Stomach (tissue), 9 donors: Measurements from ENCODE around the gene KRT80. TPM values are rescaled to one million over a fixed set of nuclear protein-coding genes. Genes with fewer than 3 reads are reported as not detected.

Experiments used
- DNase-seq, 2 donors: peaks; one replicate each; pipeline versions ENCODE4 v3.0.0 to v3.0.0-alpha.2; 2013 to 2019
- H3K27ac ChIP-seq, 5 donors: fragments of 200-600 bp in 4 of 5; sonication (generic) in 4 of 5; one replicate each; pipeline ENCODE4 v1.5.1; 2013 to 2019; ENCODE audit warnings: mild to moderate bottlenecking in 1 of 5, moderate library complexity in 1 of 5
- H3K27me3 ChIP-seq, 3 donors: fragments of 200-600 bp; sonication (generic); one replicate each; pipeline ENCODE4 v1.5.1; 2017 to 2019; ENCODE audit warnings: mixed run types in 1 of 3
- H3K36me3 ChIP-seq, 4 donors: fragments of 200-600 bp; sonication (generic); 1 replicate in 3 of 4; 2 replicates in 1 of 4; pipeline ENCODE4 v1.5.1; 2016 to 2019
- H3K4me1 ChIP-seq, 4 donors: fragments of 200-600 bp; sonication (generic); one replicate each; pipeline ENCODE4 v1.5.1; 2016 to 2019
- H3K4me3 ChIP-seq, 4 donors: fragments of 200-600 bp; sonication (generic) in 3 of 4; one replicate each; pipeline ENCODE4 v1.5.1; 2016 to 2019; ENCODE audit warnings: mild to moderate bottlenecking in 1 of 4
- H3K9me3 ChIP-seq, 4 donors: fragments of 200-600 bp; sonication (generic); one replicate each; pipeline ENCODE4 v1.5.1; 2016 to 2019
- EP300 ChIP-seq: sonication (generic); formaldehyde crosslinking; IDR thresholded peaks from one replicate; pipeline ENCODE4 v1.6.1; 2017; ENCODE audit warnings: antibody characterized with exemption
- POLR2A ChIP-seq, 4 donors: fragments of 450-650 bp; IDR thresholded peaks; one replicate each; pipeline ENCODE4 v1.6.1; 2016; ENCODE audit warnings: antibody characterized with exemption in 4 of 4, control low read depth in 2 of 4, mild to moderate bottlenecking in 1 of 4, moderate library complexity in 1 of 4
- POLR2AphosphoS5 ChIP-seq, 3 donors: sonication (generic); formaldehyde crosslinking; IDR thresholded peaks; one replicate each; pipeline ENCODE4 v1.6.1; 2016; ENCODE audit warnings: antibody characterized with exemption in 3 of 3
- WGBS, 5 donors: extraction: QIAGEN DNeasy Blood & Tissue Kit in 3 of 5; methylation state at CpG; one replicate each; pipeline versions ENCODE4 v1.1.5 to v1.1.7; 2013 to 2018; 5-methylcytosine and 5-hydroxymethylcytosine counted together
- intact Hi-C: fragments of 100-400 bp; cut with DNase I; formaldehyde crosslinking; loops from one replicate; pipeline ENCODE4 v1.15.1; 2023; ENCODE audit warnings: low total_unique reads
- polyA plus RNA-seq, 3 donors: library from polyadenylated mRNA; stranded (reverse); fragments of 200-250 nt; gene quantifications; one replicate each; pipeline ENCODE4 v1.2.3, GENCODE V29; 2013
- total RNA-seq, 5 donors: library from RNA; depleted of rRNA; stranded (reverse); fragments of >200 nt; gene quantifications; one replicate each; pipeline versions ENCODE4 v1.1.0 to v1.2.3, GENCODE V29; 2014 to 2016
- TF ChIP-seq, protein P1 (sequence below), 7 experiments: fragments of 450-650 bp in 4 of 7; fragments of 200-600 bp in 3 of 7; sonication (generic) in 3 of 7; IDR thresholded peaks; one replicate each; pipeline ENCODE4 v1.5.1; 2016 to 2019; ENCODE audit warnings: antibody characterized with exemption in 7 of 7, control low read depth in 2 of 7, mild to moderate bottlenecking in 1 of 7
- donor health status: healthy with polysubstance abuse.
- donor health status: Bipolar disorder and iron deficiency.
- donor health status: healthy.

The KRT80 gene
- total and polyA plus RNA-seq, 8 donors: 0.29 to 3.7 (median 0.45) TPM; not detected in 3

GRCh38 chr12:52198454-52199215, 6.8 kb upstream of the KRT80 start:
- no peak overlapping the region for H3K4me3 ChIP-seq
- no peaks in the 10 kb centered on the region for H3K9me3 ChIP-seq
- H3K36me3 ChIP-seq: no peaks in the 10 kb centered on the region
- TF ChIP-seq POLR2AphosphoS5 (IDR thresholded peaks at IDR 0.05) (no peak), POLR2A (IDR thresholded peaks at IDR 0.05) (no peak), EP300 (no peak)
- TF ChIP-seq, protein P1, sequence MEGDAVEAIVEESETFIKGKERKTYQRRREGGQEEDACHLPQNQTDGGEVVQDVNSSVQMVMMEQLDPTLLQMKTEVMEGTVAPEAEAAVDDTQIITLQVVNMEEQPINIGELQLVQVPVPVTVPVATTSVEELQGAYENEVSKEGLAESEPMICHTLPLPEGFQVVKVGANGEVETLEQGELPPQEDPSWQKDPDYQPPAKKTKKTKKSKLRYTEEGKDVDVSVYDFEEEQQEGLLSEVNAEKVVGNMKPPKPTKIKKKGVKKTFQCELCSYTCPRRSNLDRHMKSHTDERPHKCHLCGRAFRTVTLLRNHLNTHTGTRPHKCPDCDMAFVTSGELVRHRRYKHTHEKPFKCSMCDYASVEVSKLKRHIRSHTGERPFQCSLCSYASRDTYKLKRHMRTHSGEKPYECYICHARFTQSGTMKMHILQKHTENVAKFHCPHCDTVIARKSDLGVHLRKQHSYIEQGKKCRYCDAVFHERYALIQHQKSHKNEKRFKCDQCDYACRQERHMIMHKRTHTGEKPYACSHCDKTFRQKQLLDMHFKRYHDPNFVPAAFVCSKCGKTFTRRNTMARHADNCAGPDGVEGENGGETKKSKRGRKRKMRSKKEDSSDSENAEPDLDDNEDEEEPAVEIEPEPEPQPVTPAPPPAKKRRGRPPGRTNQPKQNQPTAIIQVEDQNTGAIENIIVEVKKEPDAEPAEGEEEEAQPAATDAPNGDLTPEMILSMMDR (IDR thresholded peaks at IDR 0.05): no peak
- peak overlapping the region in 3 of 5 donors; percentile 34 to 67 (median 60) for H3K27ac ChIP-seq
- H3K4me1 ChIP-seq: peaks cover 7 to 45% (median 15%) of the 10 kb centered on the region in 4 donors
- peaks cover 0 to 21% (median 0%) of the 10 kb centered on the region in 3 donors for H3K27me3 ChIP-seq
- intact Hi-C loops: no loop called here
- WGBS, 5 donors: 67 to 88% (median 78%) methylated on average over 4 to 5 of the region's 5 CpGs
- no peak for DNase-seq

- H3K27ac ChIP-seq: peak overlapping the region in 3 of 5 donors; percentile 34 to 67 (median 60)
- 39 to 56% (median 44%) methylated on average over 11 of the region's 11 CpGs for WGBS, 5 donors
- H3K4me3 ChIP-seq: no peak overlapping the region
- intact Hi-C loops: no loop called here
- H3K27me3 ChIP-seq: peaks cover 0 to 14% (median 0%) of the 10 kb centered on the region in 3 donors
- TF ChIP-seq POLR2AphosphoS5 (IDR thresholded peaks at IDR 0.05): no peak
- no peak for TF ChIP-seq POLR2A (IDR thresholded peaks at IDR 0.05)
- no peak for TF ChIP-seq EP300
- TF ChIP-seq, protein P1 (IDR thresholded peaks at IDR 0.05): no peak
- no peaks in the 10 kb centered on the region for H3K9me3 ChIP-seq
- H3K4me1 ChIP-seq: peaks cover 13 to 47% (median 18%) of the 10 kb centered on the region in 4 donors
- H3K36me3 ChIP-seq: no peaks in the 10 kb centered on the region
- DNase-seq: peak in 1 of 2 donors; percentile 57
Observed at GRCh38 chr12:52197371-52198231, 5.8 kb upstream of the KRT80 start.

DNA sequence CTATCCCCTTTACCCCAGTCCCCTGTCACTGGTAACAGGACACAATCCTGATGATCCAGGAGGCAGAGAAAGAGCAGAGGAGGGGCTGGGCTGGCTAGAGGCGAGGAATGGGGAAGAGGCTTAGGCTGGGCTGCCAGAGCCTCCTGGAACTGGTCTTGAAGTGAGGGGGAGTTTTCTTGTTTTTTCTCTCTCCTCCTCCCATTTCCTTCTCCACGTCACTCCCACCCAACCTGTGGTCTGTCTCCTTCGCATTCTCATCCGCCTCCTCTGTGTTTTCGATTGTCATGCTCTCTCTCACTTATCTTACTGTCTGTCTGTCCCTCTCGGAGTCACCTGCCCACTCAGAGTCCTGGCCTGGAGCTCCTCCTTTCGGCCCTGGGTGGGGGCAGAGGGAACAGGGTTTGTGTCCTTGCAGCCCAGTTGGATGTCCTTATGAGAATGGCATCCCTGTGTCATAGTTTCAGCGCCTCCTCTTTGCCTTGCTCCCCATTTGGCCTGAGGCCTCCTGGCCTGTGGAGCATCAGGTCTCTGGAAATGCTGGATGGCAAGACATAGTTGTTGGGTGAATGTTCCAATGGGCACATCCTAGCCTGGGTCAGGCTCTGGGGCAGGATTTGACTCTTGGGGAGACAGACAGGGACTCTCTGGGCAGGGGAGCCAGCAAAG, 3.4 kb upstream of the KRT80 start:
- intact Hi-C loops: no loop called here
- no peak for TF ChIP-seq POLR2A (IDR thresholded peaks at IDR 0.05)
- no peak for TF ChIP-seq POLR2AphosphoS5 (IDR thresholded peaks at IDR 0.05)
- TF ChIP-seq, protein P1 (IDR thresholded peaks at IDR 0.05): no peak
- TF ChIP-seq EP300: no peak
- Histone ChIP-seq H3K27ac (no peak overlapping the region), H3K9me3 (no peaks in the 10 kb centered on the region), H3K4me1 (peaks cover 23 to 59% (median 33%) of the 10 kb centered on the region in 4 donors), H3K27me3 (peaks cover 0 to 3% (median 0%) of the 10 kb centered on the region in 3 donors), H3K36me3 (no peaks in the 10 kb centered on the region), H3K4me3 (no peak overlapping the region)
- peak in 1 of 2 donors; percentile 76 for DNase-seq
- WGBS, 5 donors: 83 to 93% (median 85%) methylated on average over 8 of the region's 8 CpGs

DNA sequence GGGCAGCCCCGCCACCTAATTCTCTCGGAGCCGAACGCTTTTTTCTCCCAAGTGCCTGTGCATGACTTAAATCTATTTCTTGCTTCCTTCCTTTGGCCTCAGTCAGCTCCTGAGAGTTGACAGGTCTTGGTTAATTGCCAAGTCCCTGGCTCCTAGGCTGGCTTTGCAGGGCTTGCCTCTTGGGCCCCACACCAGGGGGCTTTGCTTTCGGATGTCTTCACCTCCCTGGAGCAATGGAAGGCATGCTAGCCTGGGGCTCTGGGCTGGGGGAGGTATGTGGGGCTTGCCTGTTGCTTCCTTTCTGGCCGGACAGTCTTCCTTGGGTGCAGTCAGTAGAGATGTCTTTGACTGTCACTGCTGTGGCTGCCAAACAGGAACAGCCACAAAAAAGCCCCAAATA, 2.2 kb upstream of the KRT80 start:
- intact Hi-C loops: no loop called here
- H3K4me1 ChIP-seq: peaks cover 23 to 54% (median 33%) of the 10 kb centered on the region in 4 donors
- no peak for TF ChIP-seq POLR2AphosphoS5 (IDR thresholded peaks at IDR 0.05)
- TF ChIP-seq POLR2A (IDR thresholded peaks at IDR 0.05): no peak
- no peak for TF ChIP-seq EP300
- TF ChIP-seq, protein P1 (IDR thresholded peaks at IDR 0.05): no peak
- H3K27me3 ChIP-seq: no peaks in the 10 kb centered on the region
- peak in 1 of 2 donors; percentile 75 for DNase-seq
- H3K4me3 ChIP-seq: no peak overlapping the region
- H3K27ac ChIP-seq: peak overlapping the region in 1 of 5 donors; percentile 76
- H3K36me3 ChIP-seq: no peaks in the 10 kb centered on the region
- 61 to 67% (median 66%) methylated on average over 6 of the region's 6 CpGs for WGBS, 5 donors
- no peaks in the 10 kb centered on the region for H3K9me3 ChIP-seq
